Activated gamma-delta T cell (primary cell): Measurements from ENCODE around the gene SRL.
"Not testable (repeated sequence)": the region's sequence is repeated elsewhere in the genome, so short reads cannot be mapped to it uniquely, and the experiment has no call there.

ENCODE experiments used
- DNase-seq: peaks from one replicate; lab custom pipeline; 2025; lab: John Stamatoyannopoulos, UW

The SRL gene

GRCh38 chr16:4227040-4227332 is 14.9 kb downstream of the SRL start:
- no peak for DNase-seq

- no peak for DNase-seq
These were observed 15.4 kb downstream of the SRL start for GRCh38 chr16:4226251-4227039.

- no peak for DNase-seq
These were observed 16.8 kb downstream of the SRL start for GRCh38 chr16:4225075-4225474.

- DNase-seq, result no peak
These were observed 21.5 kb downstream of the SRL start for GRCh38 chr16:4220358-4220757.

- DNase-seq, result no peak
These were observed 23.7 kb downstream of the SRL start for GRCh38 chr16:4218202-4218601.

- DNase-seq, result no peak
These were observed 24.4 kb downstream of the SRL start for GRCh38 chr16:4217204-4218131.

GRCh38 chr16:4216596-4216995 is 25.3 kb downstream of the SRL start:
- DNase-seq, result no peak

- no peak for DNase-seq
These were observed 26.8 kb downstream of the SRL start for GRCh38 chr16:4215106-4215505.

GRCh38 chr16:4214215-4214621 is 27.7 kb downstream of the SRL start:
- DNase-seq, result no peak

- DNase-seq, result no peak
These were observed 28.1 kb downstream of the SRL start for GRCh38 chr16:4213737-4214136.

GRCh38 chr16:4212934-4213296 is 29.0 kb downstream of the SRL start:
- no peak for DNase-seq

- DNase-seq, result no peak
These were observed 29.5 kb downstream of the SRL start for GRCh38 chr16:4212211-4212933.

- not testable (repeated sequence) for DNase-seq
These were observed 30.3 kb downstream of the SRL start for GRCh38 chr16:4211445-4212210.

GRCh38 chr16:4209666-4210065 is 32.2 kb downstream of the SRL start:
- no peak for DNase-seq

GRCh38 chr16:4208341-4208751 is 33.5 kb downstream of the SRL start:
- no peak for DNase-seq

GRCh38 chr16:4207683-4208340 is 34.1 kb downstream of the SRL start:
- no peak for DNase-seq

GRCh38 chr16:4207229-4207628 is 34.7 kb downstream of the SRL start:
- no peak for DNase-seq

- DNase-seq, result no peak
These were observed 35.2 kb downstream of the SRL start for GRCh38 chr16:4206680-4207079.

GRCh38 chr16:4205971-4206370 is 35.9 kb downstream of the SRL start:
- DNase-seq, result no peak

GRCh38 chr16:4204521-4204920 is 37.4 kb downstream of the SRL start:
- DNase-seq, result no peak

- no peak for DNase-seq
These were observed 38.1 kb downstream of the SRL start for GRCh38 chr16:4203748-4204147.
